IMR-90 (cell line): ENCODE results near the gene ZNF385B. TPM values are rescaled to one million over a fixed set of nuclear protein-coding genes. Genes with fewer than 3 reads are reported as not detected.

Experiments used
- ATAC-seq: fragments of 200-7000 bp; cut with Tn5 transposase; 2 replicates; pipeline ENCODE4 v1.9.1; 2020; ENCODE audit warnings: low read depth, mild to moderate bottlenecking, moderate library complexity
- BruUV-seq: library from RNA; stranded (reverse); fragments of 400-500 nt; replicated peaks from 2 replicates; lab custom pipeline; 2021; lab: Mats Ljungman, UMichigan
- CTCF ChIA-PET: fragments of 300-600 bp; formaldehyde crosslinking; extraction: SDS; loops from one replicate; lab custom pipeline; 2021; ENCODE audit warnings: antibody characterized with exemption; lab: Yijun Ruan, JAX
- POLR2A ChIA-PET: fragments of 300-600 bp; sonication (Branson Sonifier 250); formaldehyde crosslinking; loops from one replicate; lab custom pipeline; 2022; ENCODE audit warnings: antibody characterized with exemption; ENCODE audit not compliant: unreplicated experiment; lab: Charles Lee
- DNase-seq: peaks from one replicate; pipeline ENCODE4 v3.0.0; 2013
- H2AFZ ChIP-seq: replicated peaks from 2 replicates; pipeline ENCODE3; 2013; ENCODE audit warnings: low read length, mild to moderate bottlenecking; ENCODE audit not compliant: poor library complexity
- H2AK5ac ChIP-seq: 2 replicates; pipeline ENCODE4 v1.6.1; 2013; ENCODE audit warnings: low read depth, low read length, inconsistent platforms
- H2AK9ac ChIP-seq: replicated peaks from 2 replicates; pipeline ENCODE3; 2013; ENCODE audit warnings: mild to moderate bottlenecking, low read depth, low read length, moderate library complexity; ENCODE audit not compliant: poor library complexity
- H2BK120ac ChIP-seq: 2 replicates; pipeline ENCODE4 v1.6.1; 2013; ENCODE audit warnings: low read depth, low read length, inconsistent platforms
- H2BK15ac ChIP-seq: 3 replicates; pipeline ENCODE4 v1.6.1; 2013; ENCODE audit warnings: low read depth, low read length, inconsistent platforms
- H2BK20ac ChIP-seq: 2 replicates; pipeline ENCODE4 v1.6.1; 2013; ENCODE audit warnings: low read depth, mild to moderate bottlenecking, inconsistent platforms, low read length, moderate library complexity
- H2BK5ac ChIP-seq: 2 replicates; pipeline ENCODE4 v1.6.1; 2013; ENCODE audit warnings: mild to moderate bottlenecking, low read depth, low read length, inconsistent platforms; ENCODE audit not compliant: poor library complexity, severe bottlenecking
- H3K14ac ChIP-seq: replicated peaks from 2 replicates; pipeline ENCODE4 v1.6.1; 2013; ENCODE audit warnings: low read depth, low read length, inconsistent platforms
- H3K18ac ChIP-seq: 2 replicates; pipeline ENCODE4 v1.6.1; 2013; ENCODE audit warnings: low read depth, low read length, control low read depth
- H3K23ac ChIP-seq: 2 replicates; pipeline ENCODE4 v1.6.1; 2013; ENCODE audit warnings: low read depth, low read length, inconsistent platforms
- H3K27ac ChIP-seq: 2 replicates; pipeline ENCODE4 v1.5.1; 2013; ENCODE audit warnings: mild to moderate bottlenecking, control low read depth, low read length; ENCODE audit not compliant: insufficient read depth
- H3K27me3 ChIP-seq: 2 replicates; pipeline ENCODE4 v1.6.1; 2013; ENCODE audit warnings: low read length; ENCODE audit not compliant: control insufficient read depth, insufficient read depth
- H3K36me3 ChIP-seq: 2 replicates; pipeline ENCODE4 v1.6.1; 2013; ENCODE audit warnings: low read length, mixed read lengths; ENCODE audit not compliant: control insufficient read depth, insufficient read depth
- H3K4ac ChIP-seq: 2 replicates; pipeline ENCODE4 v1.6.1; 2013; ENCODE audit warnings: low read depth, low read length, inconsistent platforms
- H3K4me1 ChIP-seq: 2 replicates; pipeline ENCODE4 v1.6.1; 2013; ENCODE audit warnings: low read length, mixed read lengths; ENCODE audit not compliant: control insufficient read depth, insufficient read depth
- H3K4me2 ChIP-seq: 2 replicates; pipeline ENCODE4 v1.6.1; 2013; ENCODE audit warnings: low read depth, mild to moderate bottlenecking, control low read depth, low read length, moderate library complexity
- H3K4me3 ChIP-seq: 2 replicates; pipeline ENCODE4 v1.5.1; 2013; ENCODE audit warnings: low read depth, mild to moderate bottlenecking, control low read depth, low read length, moderate library complexity; ENCODE audit not compliant: insufficient read depth
- H3K56ac ChIP-seq: 2 replicates; pipeline ENCODE4 v1.6.1; 2013; ENCODE audit warnings: low read length, inconsistent platforms; ENCODE audit not compliant: insufficient read depth; ENCODE audit errors: extremely low read depth
- H3K79me1 ChIP-seq, 2 experiments: 2 replicates each; pipeline ENCODE4 v1.6.1; 2013; ENCODE audit warnings: low read length in 2 of 2, inconsistent platforms in 1 of 2, low read depth in 1 of 2
- H3K9ac ChIP-seq: 2 replicates; pipeline ENCODE4 v1.6.1; 2013; ENCODE audit warnings: low read depth, low read length, control low read depth
- H3K9me1 ChIP-seq: 2 replicates; pipeline ENCODE4 v1.6.1; 2013; ENCODE audit warnings: low read length, inconsistent platforms; ENCODE audit not compliant: insufficient read depth
- H3K9me3 ChIP-seq: 2 replicates; pipeline ENCODE4 v1.6.1; 2013; ENCODE audit warnings: low read length; ENCODE audit not compliant: control insufficient read depth, insufficient read depth
- H4K20me1 ChIP-seq: 2 replicates; pipeline ENCODE4 v1.6.1; 2013; ENCODE audit warnings: low read length, inconsistent platforms; ENCODE audit not compliant: insufficient read depth
- H4K5ac ChIP-seq: 2 replicates; pipeline ENCODE4 v1.6.1; 2013; ENCODE audit warnings: mild to moderate bottlenecking, low read depth, low read length, control low read depth
- H4K8ac ChIP-seq, 2 experiments: 2 replicates each; pipeline ENCODE4 v1.6.1; 2013; ENCODE audit warnings: low read depth in 2 of 2, low read length in 2 of 2, control low read depth in 1 of 2, inconsistent platforms in 1 of 2
- H4K91ac ChIP-seq: 2 replicates; pipeline ENCODE4 v1.6.1; 2013; ENCODE audit warnings: low read depth, low read length, inconsistent platforms; ENCODE audit not compliant: insufficient read depth
- BHLHE40 ChIP-seq: fragments of 150-350 bp; IDR thresholded peaks from 2 replicates; pipeline ENCODE4 v1.6.1; 2016; ENCODE audit warnings: mild to moderate bottlenecking, low read depth, low read length
- CEBPB ChIP-seq: IDR thresholded peaks from 2 replicates; pipeline ENCODE4 v1.6.1; 2012; ENCODE audit warnings: low read depth, low read length, improper control_type of control experiment
- CHD1 ChIP-seq: IDR thresholded peaks from 2 replicates; pipeline ENCODE4 v1.6.1; 2012; ENCODE audit warnings: low read depth, low read length, improper control_type of control experiment
- FOS ChIP-seq: fragments of 150-350 bp; IDR thresholded peaks from 2 replicates; pipeline ENCODE4 v1.6.1; 2016; ENCODE audit warnings: low read depth, low read length
- MAFK ChIP-seq: IDR thresholded peaks from 2 replicates; pipeline ENCODE4 v1.6.1; 2012; ENCODE audit warnings: low read depth, low read length, improper control_type of control experiment
- MAZ ChIP-seq: IDR thresholded peaks from 2 replicates; pipeline ENCODE4 v1.6.1; 2012; ENCODE audit warnings: low read depth, mild to moderate bottlenecking, low read length, improper control_type of control experiment, moderate library complexity, borderline replicate concordance
- MXI1 ChIP-seq: IDR thresholded peaks from 2 replicates; pipeline ENCODE4 v1.6.1; 2012; ENCODE audit warnings: low read depth, mild to moderate bottlenecking, low read length, moderate library complexity, borderline replicate concordance
- NFE2L2 ChIP-seq: fragments of 150-350 bp; IDR thresholded peaks from 2 replicates; pipeline ENCODE4 v1.6.1; 2016; ENCODE audit warnings: low read depth, mild to moderate bottlenecking, low read length
- POLR2A ChIP-seq: IDR thresholded peaks from 2 replicates; pipeline ENCODE4 v1.6.1; 2012; ENCODE audit warnings: mild to moderate bottlenecking, low read depth, low read length
- RAD21 ChIP-seq: IDR thresholded peaks from 2 replicates; pipeline ENCODE4 v1.6.1; 2012; ENCODE audit warnings: low read length, improper control_type of control experiment
- RCOR1 ChIP-seq: IDR thresholded peaks from 2 replicates; pipeline ENCODE4 v1.6.1; 2012; ENCODE audit warnings: mild to moderate bottlenecking, low read length, improper control_type of control experiment; ENCODE audit not compliant: insufficient replicate concordance
- RFX5 ChIP-seq: IDR thresholded peaks from 2 replicates; pipeline ENCODE4 v1.8.0; 2012; ENCODE audit warnings: low read depth, mild to moderate bottlenecking, low read length, moderate library complexity
- SMC3 ChIP-seq: fragments of 150-350 bp; IDR thresholded peaks from 2 replicates; pipeline ENCODE4 v1.6.1; 2016; ENCODE audit warnings: low read depth, mild to moderate bottlenecking, antibody characterized with exemption, low read length, moderate library complexity
- WGBS, 2 experiments: methylation state at CpG; one replicate each; pipeline versions ENCODE4 v1.1.5 to v1.1.7; 2013; ENCODE audit warnings: missing lambda C conversion rate in 2 of 2; ENCODE audit not compliant: insufficient read length in 1 of 2; ENCODE audit errors: extremely low coverage in 2 of 2; 5-methylcytosine and 5-hydroxymethylcytosine counted together
- dilution Hi-C: fragments of 300-500 bp; cut with HindIII; formaldehyde crosslinking; loops from one replicate; pipeline ENCODE4 v1.14.3; 2018; ENCODE audit warnings: low sequenced_read_pairs; ENCODE audit not compliant: unreplicated experiment
- in situ Hi-C: fragments of 300-500 bp; cut with MboI; formaldehyde crosslinking; loops from 3 replicates; pipeline ENCODE4 v1.14.3; 2019; ENCODE audit warnings: low sequenced_read_pairs, inconsistent platforms, mixed read lengths
- intact Hi-C: fragments of 100-400 bp; cut with micrococcal nuclease; formaldehyde crosslinking; loops from 2 replicates; pipeline ENCODE4 v1.10.0; 2022
- polyA plus RNA-seq, 3 experiments: library from polyadenylated mRNA; depleted of rRNA; stranded (reverse); fragments of >200 nt; gene quantifications; 2 replicates each; pipeline ENCODE4 v1.2.3, GENCODE V29; 2012; ENCODE audit warnings: low replicate concordance in 1 of 3
- total RNA-seq: library from RNA; depleted of rRNA; stranded (reverse); fragments of >200 nt; gene quantifications from 2 replicates; pipeline ENCODE4 v1.2.3, GENCODE V29; 2012
- TF ChIP-seq, protein P1 (sequence below): fragments of 150-350 bp; IDR thresholded peaks from 2 replicates; pipeline ENCODE4 v1.6.1; 2016; ENCODE audit warnings: low read depth, mild to moderate bottlenecking, low read length, moderate library complexity, borderline replicate concordance
- TF ChIP-seq, protein P2 (sequence below): fragments of 150-350 bp; IDR thresholded peaks from 2 replicates; pipeline ENCODE4 v1.6.1; 2017; ENCODE audit warnings: mild to moderate bottlenecking, antibody characterized with exemption, low read length, low read depth
- TF ChIP-seq, protein P3 (sequence below): conservative IDR thresholded peaks from 2 replicates; pipeline ENCODE4 v1.5.1; 2012; ENCODE audit warnings: mild to moderate bottlenecking, low read depth, low read length, improper control_type of control experiment

Gene ZNF385B
- total and polyA plus RNA-seq, 2 of the 4 experiments (the other 2 are of a cell fraction): not detected

DNA sequence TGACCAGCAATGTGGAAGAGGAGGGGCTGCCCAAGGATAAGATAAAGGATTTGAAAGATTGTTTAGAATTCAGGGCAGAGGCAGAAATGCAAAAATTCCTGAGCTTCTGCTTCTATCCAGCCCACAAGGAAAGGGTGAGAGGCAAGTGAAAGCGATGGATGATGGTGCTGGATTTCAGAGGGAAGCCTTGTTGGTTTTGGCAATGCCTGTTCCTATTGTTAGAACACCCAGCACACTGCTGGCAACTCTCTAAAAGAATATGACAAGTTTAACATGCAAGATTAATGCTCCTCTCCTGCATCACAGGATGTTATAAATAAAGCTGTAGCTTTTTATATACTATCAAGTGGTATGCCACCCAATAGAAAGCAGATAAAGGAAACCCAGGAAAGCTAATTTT, 92.6 kb downstream of the ZNF385B start:
- no peak overlapping the region for H2AK5ac ChIP-seq
- ChIA-PET CTCF (no interaction called here), POLR2A (no interaction called here)
- no peak overlapping the region for H3K56ac ChIP-seq
- H3K4me3 ChIP-seq: no peak overlapping the region
- no peaks in the 10 kb centered on the region for H3K9me1 ChIP-seq
- dilution Hi-C loops: no loop called here
- H2BK5ac ChIP-seq: no peak overlapping the region
- no peaks in the 10 kb centered on the region for H3K4me1 ChIP-seq
- no peak overlapping the region for H4K8ac ChIP-seq
- no peak overlapping the region for H3K27ac ChIP-seq
- intact Hi-C loops: no loop called here
- TF ChIP-seq MAZ: no peak
- TF ChIP-seq, protein P1, sequence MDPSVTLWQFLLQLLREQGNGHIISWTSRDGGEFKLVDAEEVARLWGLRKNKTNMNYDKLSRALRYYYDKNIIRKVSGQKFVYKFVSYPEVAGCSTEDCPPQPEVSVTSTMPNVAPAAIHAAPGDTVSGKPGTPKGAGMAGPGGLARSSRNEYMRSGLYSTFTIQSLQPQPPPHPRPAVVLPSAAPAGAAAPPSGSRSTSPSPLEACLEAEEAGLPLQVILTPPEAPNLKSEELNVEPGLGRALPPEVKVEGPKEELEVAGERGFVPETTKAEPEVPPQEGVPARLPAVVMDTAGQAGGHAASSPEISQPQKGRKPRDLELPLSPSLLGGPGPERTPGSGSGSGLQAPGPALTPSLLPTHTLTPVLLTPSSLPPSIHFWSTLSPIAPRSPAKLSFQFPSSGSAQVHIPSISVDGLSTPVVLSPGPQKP: no peak
- TF ChIP-seq CHD1: no peak
- no peak for TF ChIP-seq CEBPB
- TF ChIP-seq BHLHE40: no peak
- TF ChIP-seq NFE2L2: no peak
- no peak for TF ChIP-seq MAFK
- TF ChIP-seq MXI1: no peak
- no peak for TF ChIP-seq RFX5
- TF ChIP-seq, protein P2, sequence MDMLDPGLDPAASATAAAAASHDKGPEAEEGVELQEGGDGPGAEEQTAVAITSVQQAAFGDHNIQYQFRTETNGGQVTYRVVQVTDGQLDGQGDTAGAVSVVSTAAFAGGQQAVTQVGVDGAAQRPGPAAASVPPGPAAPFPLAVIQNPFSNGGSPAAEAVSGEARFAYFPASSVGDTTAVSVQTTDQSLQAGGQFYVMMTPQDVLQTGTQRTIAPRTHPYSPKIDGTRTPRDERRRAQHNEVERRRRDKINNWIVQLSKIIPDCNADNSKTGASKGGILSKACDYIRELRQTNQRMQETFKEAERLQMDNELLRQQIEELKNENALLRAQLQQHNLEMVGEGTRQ: no peak
- no peak for TF ChIP-seq FOS
- TF ChIP-seq, protein P3, sequence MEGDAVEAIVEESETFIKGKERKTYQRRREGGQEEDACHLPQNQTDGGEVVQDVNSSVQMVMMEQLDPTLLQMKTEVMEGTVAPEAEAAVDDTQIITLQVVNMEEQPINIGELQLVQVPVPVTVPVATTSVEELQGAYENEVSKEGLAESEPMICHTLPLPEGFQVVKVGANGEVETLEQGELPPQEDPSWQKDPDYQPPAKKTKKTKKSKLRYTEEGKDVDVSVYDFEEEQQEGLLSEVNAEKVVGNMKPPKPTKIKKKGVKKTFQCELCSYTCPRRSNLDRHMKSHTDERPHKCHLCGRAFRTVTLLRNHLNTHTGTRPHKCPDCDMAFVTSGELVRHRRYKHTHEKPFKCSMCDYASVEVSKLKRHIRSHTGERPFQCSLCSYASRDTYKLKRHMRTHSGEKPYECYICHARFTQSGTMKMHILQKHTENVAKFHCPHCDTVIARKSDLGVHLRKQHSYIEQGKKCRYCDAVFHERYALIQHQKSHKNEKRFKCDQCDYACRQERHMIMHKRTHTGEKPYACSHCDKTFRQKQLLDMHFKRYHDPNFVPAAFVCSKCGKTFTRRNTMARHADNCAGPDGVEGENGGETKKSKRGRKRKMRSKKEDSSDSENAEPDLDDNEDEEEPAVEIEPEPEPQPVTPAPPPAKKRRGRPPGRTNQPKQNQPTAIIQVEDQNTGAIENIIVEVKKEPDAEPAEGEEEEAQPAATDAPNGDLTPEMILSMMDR: no peak
- TF ChIP-seq RAD21: no peak
- no peak for TF ChIP-seq SMC3
- no peak for TF ChIP-seq RCOR1
- no peak for TF ChIP-seq POLR2A
- no peaks in the 10 kb centered on the region for H3K9me3 ChIP-seq
- ATAC-seq (no peak), DNase-seq (peak; percentile 1)
- H3K79me1 ChIP-seq: no peaks in the 10 kb centered on the region
- no peak overlapping the region for H3K18ac ChIP-seq
- no peaks in the 10 kb centered on the region for H4K20me1 ChIP-seq
- no peak overlapping the region for H3K14ac ChIP-seq
- H3K23ac ChIP-seq: no peak overlapping the region
- no peak overlapping the region for H4K91ac ChIP-seq
- no peaks in the 10 kb centered on the region; the same call in 1 of the 2 replicates for H3K27me3 ChIP-seq
- no peak overlapping the region for H2AFZ ChIP-seq
- in situ Hi-C loops: no loop called here
- H2BK15ac ChIP-seq: no peak overlapping the region
- no peaks in the 10 kb centered on the region for H3K36me3 ChIP-seq
- H3K9ac ChIP-seq: no peak overlapping the region
- no CpG with 5 or more reads among the region's 1 CpG for WGBS, 2 experiments
- H2AK9ac ChIP-seq: no peak overlapping the region
- H2BK120ac ChIP-seq: no peak overlapping the region
- no peak overlapping the region for H3K4ac ChIP-seq
- H3K4me2 ChIP-seq: no peak overlapping the region
- no peak overlapping the region for H4K5ac ChIP-seq
- H2BK20ac ChIP-seq: no peak overlapping the region
- no TSS peak for BruUV-seq
